Stimulated activated CD4-positive, alpha-beta T cell treated with anti-CD3 and anti-CD28 coated beads, Interleukin-12 subunit alpha, Interleukin-12 subunit beta, amount 100 ng/mL, for 4 hours (primary cell): ENCODE measurements around the gene NIT2.
"Not testable (repeated sequence)": the region's sequence is repeated elsewhere in the genome, so short reads cannot be mapped to it uniquely, and the experiment has no call there.

Experiments
- DNase-seq: peaks from one replicate; pipeline ENCODE4 v3.0.0-alpha.2; 2020

NIT2 gene

GRCh38 chr3:100339786-100340185, 5.2 kb downstream of the NIT2 start:
- no peak for DNase-seq

GRCh38 chr3:100340527-100340926, 6.0 kb downstream of the NIT2 start:
- no peak for DNase-seq

- DNase-seq, result no peak
Observed at GRCh38 chr3:100348727-100349126, 14.2 kb downstream of the NIT2 start.

- not testable (repeated sequence) for DNase-seq
Observed at GRCh38 chr3:100351770-100352169, 17.2 kb downstream of the NIT2 start.

GRCh38 chr3:100352296-100353231, 18.0 kb downstream of the NIT2 start:
- no peak for DNase-seq

- no peak for DNase-seq
Observed at GRCh38 chr3:100354850-100355249, 20.3 kb downstream of the NIT2 start.

- no peak for DNase-seq
Observed at GRCh38 chr3:100358413-100358812, 23.9 kb downstream of the NIT2 start.

- no peak for DNase-seq
Observed at GRCh38 chr3:100359035-100359434, 24.5 kb downstream of the NIT2 start.

GRCh38 chr3:100360757-100361496, 26.4 kb downstream of the NIT2 start:
- DNase-seq, result no peak

- DNase-seq, result no peak
Observed at GRCh38 chr3:100361897-100362296, 27.3 kb downstream of the NIT2 start.

GRCh38 chr3:100364421-100364820, 29.9 kb downstream of the NIT2 start:
- no peak for DNase-seq

- no peak for DNase-seq
Observed at GRCh38 chr3:100366424-100366823, 31.9 kb downstream of the NIT2 start.

- DNase-seq, result no peak
Observed at GRCh38 chr3:100368441-100368840, 33.9 kb downstream of the NIT2 start.

GRCh38 chr3:100370756-100371155, 36.2 kb downstream of the NIT2 start:
- DNase-seq, result no peak

- DNase-seq, result no peak
Observed at GRCh38 chr3:100374521-100374920, 40.0 kb downstream of the NIT2 start.

- DNase-seq, result no peak
Observed at GRCh38 chr3:100376301-100376700, 41.7 kb downstream of the NIT2 start.

GRCh38 chr3:100384733-100385525, 50.4 kb downstream of the NIT2 start:
- no peak for DNase-seq

GRCh38 chr3:100386437-100387074, 52.0 kb downstream of the NIT2 start:
- no peak for DNase-seq

GRCh38 chr3:100389025-100389424, 54.5 kb downstream of the NIT2 start:
- no peak for DNase-seq

GRCh38 chr3:100395679-100396431, 61.3 kb downstream of the NIT2 start:
- no peak for DNase-seq

- no peak for DNase-seq
Observed at GRCh38 chr3:100396967-100397366, 62.4 kb downstream of the NIT2 start.
